CD1c-positive myeloid dendritic cell (primary cell): Measurements from ENCODE around the gene ARHGAP25.

Experiments
- DNase-seq: peaks from one replicate; pipeline ENCODE4 v3.0.0-alpha.2; 2016; ENCODE audit errors: extremely low spot score

ARHGAP25 gene, protein sequence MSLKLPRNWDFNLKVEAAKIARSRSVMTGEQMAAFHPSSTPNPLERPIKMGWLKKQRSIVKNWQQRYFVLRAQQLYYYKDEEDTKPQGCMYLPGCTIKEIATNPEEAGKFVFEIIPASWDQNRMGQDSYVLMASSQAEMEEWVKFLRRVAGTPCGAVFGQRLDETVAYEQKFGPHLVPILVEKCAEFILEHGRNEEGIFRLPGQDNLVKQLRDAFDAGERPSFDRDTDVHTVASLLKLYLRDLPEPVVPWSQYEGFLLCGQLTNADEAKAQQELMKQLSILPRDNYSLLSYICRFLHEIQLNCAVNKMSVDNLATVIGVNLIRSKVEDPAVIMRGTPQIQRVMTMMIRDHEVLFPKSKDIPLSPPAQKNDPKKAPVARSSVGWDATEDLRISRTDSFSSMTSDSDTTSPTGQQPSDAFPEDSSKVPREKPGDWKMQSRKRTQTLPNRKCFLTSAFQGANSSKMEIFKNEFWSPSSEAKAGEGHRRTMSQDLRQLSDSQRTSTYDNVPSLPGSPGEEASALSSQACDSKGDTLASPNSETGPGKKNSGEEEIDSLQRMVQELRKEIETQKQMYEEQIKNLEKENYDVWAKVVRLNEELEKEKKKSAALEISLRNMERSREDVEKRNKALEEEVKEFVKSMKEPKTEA

GRCh38 chr2:68734688-68735525 lies at the start of gene ARHGAP25:
Gene ARHGAP25 (plus strand): TSS chr2:68734811. CDS start chr2:68735200, 389 bp downstream.
- peak; percentile 85 for DNase-seq

- no peak for DNase-seq
Measured at GRCh38 chr2:68686178-68686577, 48.4 kb upstream of the ARHGAP25 start.

- no peak for DNase-seq
Measured at GRCh38 chr2:68687018-68687417, 47.6 kb upstream of the ARHGAP25 start.

DNA sequence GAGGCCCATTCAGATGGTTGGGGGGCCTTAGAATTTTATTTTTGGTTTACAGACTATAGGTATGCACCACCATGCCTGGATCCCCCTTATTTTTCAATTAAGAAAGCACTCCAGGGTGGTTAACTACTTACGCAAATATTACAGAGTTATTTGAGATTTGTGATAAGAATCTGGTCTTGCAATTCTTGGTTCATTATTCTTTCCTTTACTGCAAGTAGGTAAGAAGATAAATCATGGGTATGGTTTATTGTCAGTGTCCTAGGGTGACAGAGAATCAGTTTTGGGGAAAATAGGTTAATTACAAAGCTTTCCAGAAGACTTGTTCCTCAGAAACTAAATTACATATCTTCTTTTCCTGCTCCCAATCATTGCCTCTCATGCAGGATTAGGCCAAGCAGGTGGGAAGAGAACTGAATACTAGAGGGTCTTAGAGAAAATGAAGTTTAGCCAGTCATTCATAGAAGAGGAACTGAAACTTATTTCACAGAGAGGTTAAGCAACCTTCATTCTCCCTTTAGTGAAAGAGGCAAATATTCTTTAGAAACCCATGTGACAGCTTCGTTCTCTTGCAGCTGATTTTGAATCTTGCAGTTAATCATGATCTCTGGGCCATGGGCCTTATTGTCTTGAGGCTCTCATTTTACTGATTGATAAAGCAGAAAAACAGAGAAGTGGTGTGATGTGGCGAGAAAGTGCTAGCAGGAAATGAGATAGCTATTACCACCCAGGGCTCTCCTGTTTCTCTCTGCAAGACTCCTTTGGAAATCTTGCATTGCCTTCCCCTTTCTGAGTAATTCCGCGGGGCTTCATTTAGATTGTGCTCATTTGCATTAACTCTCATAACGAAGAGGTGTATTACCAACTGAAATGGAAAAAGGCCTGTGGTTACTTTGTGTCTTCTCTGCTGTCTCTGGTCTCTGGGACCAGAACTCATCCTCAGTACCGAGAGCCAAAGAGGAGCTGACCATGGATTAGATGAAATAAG lies 44.8 kb upstream of the ARHGAP25 start:
- DNase-seq, result peak; percentile 92

GRCh38 chr2:68690851-68691250 lies 43.8 kb upstream of the ARHGAP25 start:
- DNase-seq, result no peak

GRCh38 chr2:68692511-68692910 lies 42.1 kb upstream of the ARHGAP25 start:
- peak; percentile 61 for DNase-seq

DNA sequence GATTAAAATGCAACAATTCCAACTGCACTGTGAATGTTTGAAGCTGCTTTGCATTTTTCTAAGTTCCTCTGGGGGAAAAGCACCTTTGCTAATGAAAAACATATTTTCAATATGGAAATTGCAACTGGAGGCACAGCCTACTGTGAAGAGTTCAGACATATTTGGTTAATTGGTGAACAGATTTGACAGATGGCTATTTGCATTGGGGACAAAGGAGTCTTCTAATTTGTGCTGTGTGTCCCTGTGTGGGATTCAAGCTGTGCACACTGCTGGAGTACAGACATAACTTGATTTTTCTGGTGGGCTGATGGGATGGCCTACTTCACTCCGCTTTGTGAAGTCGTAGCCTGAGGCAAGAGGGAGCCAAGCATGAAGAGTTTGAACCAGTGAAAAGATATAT lies 40.7 kb upstream of the ARHGAP25 start:
- no peak for DNase-seq

DNA sequence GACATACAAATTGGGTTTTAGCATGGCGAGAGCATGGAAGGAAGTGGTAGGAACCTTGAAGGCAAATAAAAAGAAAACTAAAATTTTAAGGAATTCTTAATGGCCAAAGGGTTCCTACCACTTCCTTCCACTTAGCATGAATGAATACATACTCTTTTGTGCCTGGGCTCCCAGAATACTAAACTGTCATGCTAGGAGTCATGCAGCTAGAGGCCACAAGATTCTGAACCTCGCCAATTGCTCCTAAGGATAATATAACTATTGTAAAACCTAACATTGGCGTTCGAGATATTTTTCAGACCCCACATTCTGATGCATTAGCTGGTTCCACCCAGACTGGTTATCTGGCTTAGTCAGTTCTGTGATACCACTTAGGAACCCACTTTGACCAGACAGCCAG lies 38.6 kb upstream of the ARHGAP25 start:
- DNase-seq, result no peak

- no peak for DNase-seq
Measured at GRCh38 chr2:68696554-68696953, 38.1 kb upstream of the ARHGAP25 start.

- DNase-seq, result peak; percentile 15
Measured at GRCh38 chr2:68698567-68699377, 35.8 kb upstream of the ARHGAP25 start.

- no peak for DNase-seq
Measured at GRCh38 chr2:68700560-68700959, 34.1 kb upstream of the ARHGAP25 start.

DNA sequence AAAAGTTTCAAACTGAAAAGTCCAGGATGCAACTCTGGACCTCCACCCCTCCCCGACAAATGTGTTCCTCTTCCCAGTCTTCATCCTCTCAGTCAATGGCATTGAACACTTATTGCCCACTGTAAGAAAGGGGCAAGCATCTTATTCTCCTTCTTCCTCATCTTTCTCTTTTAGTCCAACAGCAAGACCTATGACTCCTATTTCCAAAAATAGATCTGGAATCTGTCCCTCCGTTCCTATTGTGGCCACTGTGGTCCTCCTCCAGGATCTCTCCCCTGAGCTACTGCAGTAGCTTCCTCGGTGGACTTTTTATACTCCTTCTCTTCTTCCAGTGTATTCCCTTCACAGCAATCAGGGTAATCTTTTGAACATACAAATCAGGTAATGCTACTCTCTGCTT lies 28.0 kb upstream of the ARHGAP25 start:
- DNase-seq, result no peak

DNA sequence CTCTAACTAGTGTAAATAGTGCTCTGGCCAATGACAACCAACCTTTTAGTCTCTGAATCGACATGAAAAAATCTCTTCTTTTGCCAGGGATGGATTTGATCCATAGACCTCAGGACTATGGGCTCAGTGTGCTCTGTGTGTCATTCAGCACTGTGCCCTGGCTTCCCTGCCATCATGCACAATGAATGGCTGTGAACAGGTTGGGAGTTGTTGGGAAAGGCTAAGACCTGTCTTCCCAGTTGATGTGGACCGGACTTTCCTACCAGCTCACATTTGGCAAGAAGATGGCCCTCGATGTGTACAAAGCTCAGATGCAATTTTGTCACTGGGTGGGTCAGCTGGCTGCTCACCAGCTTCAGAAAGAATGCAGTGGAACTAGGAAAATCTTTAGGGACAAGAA lies 26.0 kb upstream of the ARHGAP25 start:
- DNase-seq, result no peak

- peak; percentile 66 for DNase-seq
Measured at GRCh38 chr2:68709421-68709911, 25.1 kb upstream of the ARHGAP25 start.

- DNase-seq, result no peak
Measured at GRCh38 chr2:68710336-68710735, 24.3 kb upstream of the ARHGAP25 start.

GRCh38 chr2:68710756-68711155 lies 23.9 kb upstream of the ARHGAP25 start:
- DNase-seq, result no peak

GRCh38 chr2:68714866-68715265 lies 19.7 kb upstream of the ARHGAP25 start:
- DNase-seq, result peak; percentile 95

GRCh38 chr2:68715353-68716041 lies 19.1 kb upstream of the ARHGAP25 start:
- DNase-seq, result no peak

DNA sequence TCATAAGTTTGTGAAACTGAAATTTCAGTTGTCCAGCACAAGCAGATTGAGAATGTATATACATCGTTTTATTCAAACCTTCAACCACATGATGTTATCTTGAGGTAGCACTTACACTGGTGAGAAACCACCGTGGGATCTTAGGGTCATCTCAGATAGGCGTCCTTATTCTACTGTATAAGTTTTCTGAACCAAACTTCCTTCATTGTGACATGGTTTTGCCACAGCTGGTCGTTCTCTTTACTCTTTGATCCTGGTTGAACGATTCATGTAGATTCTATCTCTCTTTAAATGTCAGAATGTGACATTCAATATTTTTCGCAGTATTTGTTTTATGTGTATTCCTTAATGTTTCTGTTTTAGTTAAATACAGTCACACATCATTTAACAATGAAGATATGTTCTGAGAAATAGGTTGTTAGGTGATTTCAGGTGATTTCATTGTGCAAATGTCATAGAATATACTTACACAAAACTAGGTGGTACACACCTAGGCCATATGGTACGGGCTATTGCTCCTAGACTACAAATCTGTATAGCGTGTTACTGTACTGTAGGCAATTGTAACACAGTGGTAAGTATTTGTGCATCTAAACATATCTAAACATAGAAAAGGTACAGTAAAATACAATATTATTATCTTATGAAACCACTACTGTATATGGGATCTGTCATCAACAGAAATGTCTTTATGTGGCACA lies 17.9 kb upstream of the ARHGAP25 start:
- DNase-seq, result no peak
